GM19035 (cell line): ENCODE data around the gene ASB2.

Experiments used
- ATAC-seq: cut with Tn5 transposase; IDR thresholded peaks from one replicate; pipeline ENCODE4 v1.9.1; 2021; ENCODE audit not compliant: unreplicated experiment

The ASB2 gene

GRCh38 chr14:93909429-93910128, 66.8 kb downstream of the ASB2 start:
- ATAC-seq: no peak

GRCh38 chr14:93906341-93907329, 69.7 kb downstream of the ASB2 start:
- ATAC-seq: no peak

- no peak for ATAC-seq
These were observed 70.7 kb downstream of the ASB2 start for GRCh38 chr14:93905623-93906022.

- ATAC-seq: no peak
These were observed 72.8 kb downstream of the ASB2 start for GRCh38 chr14:93903342-93904184.

- ATAC-seq: no peak
These were observed 73.6 kb downstream of the ASB2 start for GRCh38 chr14:93902619-93903307.

GRCh38 chr14:93901813-93902212, 74.6 kb downstream of the ASB2 start:
- ATAC-seq: no peak

GRCh38 chr14:93898731-93899130, 77.6 kb downstream of the ASB2 start:
- ATAC-seq: no peak

- no peak for ATAC-seq
These were observed 78.2 kb downstream of the ASB2 start for GRCh38 chr14:93898081-93898611.

- no peak for ATAC-seq
These were observed 78.9 kb downstream of the ASB2 start for GRCh38 chr14:93897476-93897845.

GRCh38 chr14:93895023-93895604, 81.3 kb downstream of the ASB2 start:
- ATAC-seq: no peak

- no peak for ATAC-seq
These were observed 82.6 kb downstream of the ASB2 start for GRCh38 chr14:93893661-93894261.

GRCh38 chr14:93892923-93893558, 83.3 kb downstream of the ASB2 start:
- no peak for ATAC-seq

- no peak for ATAC-seq
These were observed 83.9 kb downstream of the ASB2 start for GRCh38 chr14:93892505-93892839.

GRCh38 chr14:93891756-93892504, 84.4 kb downstream of the ASB2 start:
- ATAC-seq: no peak

- no peak for ATAC-seq
These were observed 86.5 kb downstream of the ASB2 start for GRCh38 chr14:93889739-93890483.

- ATAC-seq: no peak
These were observed 87.4 kb downstream of the ASB2 start for GRCh38 chr14:93888995-93889394.

- no peak for ATAC-seq
These were observed 91.4 kb downstream of the ASB2 start for GRCh38 chr14:93884950-93885349.
